WTC11 (cell line): ENCODE results near the gene VEPH1. TPM values are rescaled to one million over a fixed set of nuclear protein-coding genes. Genes with fewer than 3 reads are reported as not detected.

ENCODE experiments used
- ATAC-seq: fragments of 200-7000 bp; cut with Tn5 transposase; 2 replicates; pipeline ENCODE4 v1.10.0; 2021; ENCODE audit warnings: mild to moderate bottlenecking, moderate library complexity
- Bru-seq: library from RNA; stranded (reverse); fragments of 400-500 nt; gene quantifications from one replicate; lab custom pipeline; 2021; lab: Mats Ljungman, UMichigan
- CTCF ChIA-PET: fragments of 300-600 bp; sonication (Branson Sonifier 250); formaldehyde crosslinking; loops from one replicate; lab custom pipeline; 2021; ENCODE audit warnings: antibody characterized with exemption; lab: Charles Lee
- POLR2A ChIA-PET: fragments of 350-600 bp; sonication (Branson Sonifier 250); formaldehyde crosslinking; loops from one replicate; lab custom pipeline; 2021; ENCODE audit warnings: antibody characterized with exemption; lab: Charles Lee
- DNase-seq: peaks from one replicate; pipeline ENCODE4 v3.0.0; 2021; ENCODE audit warnings: low spot score
- H3K27ac Mint-ChIP-seq: 2 replicates; pipeline ENCODE4 v1.8.0; 2021; ENCODE audit warnings: mixed read lengths
- H3K27me3 Mint-ChIP-seq: 2 replicates; pipeline ENCODE4 v1.8.0; 2021; ENCODE audit warnings: low read depth, mild to moderate bottlenecking, moderate library complexity, mixed read lengths
- H3K36me3 Mint-ChIP-seq: 2 replicates; pipeline ENCODE4 v1.8.0; 2021; ENCODE audit warnings: mixed read lengths
- H3K4me1 Mint-ChIP-seq: 2 replicates; pipeline ENCODE4 v1.8.0; 2022; ENCODE audit warnings: mixed read lengths
- H3K4me3 Mint-ChIP-seq: 2 replicates; pipeline ENCODE4 v1.8.0; 2021; ENCODE audit warnings: mild to moderate bottlenecking, moderate library complexity, mixed read lengths
- H3K9me3 Mint-ChIP-seq: 2 replicates; pipeline ENCODE4 v1.8.0; 2021; ENCODE audit warnings: mixed read lengths
- ELF4 ChIP-seq: sonication (generic); formaldehyde crosslinking; IDR thresholded peaks from 2 replicates; pipeline ENCODE4 v1.8.1; 2022; ENCODE audit warnings: low read depth, mild to moderate bottlenecking, moderate library complexity, missing genetic modification reagents
- ESRRA ChIP-seq: sonication (generic); formaldehyde crosslinking; IDR thresholded peaks from 2 replicates; pipeline ENCODE4 v1.8.1; 2022; ENCODE audit warnings: mild to moderate bottlenecking, missing genetic modification reagents, borderline replicate concordance
- GTF2I ChIP-seq: fragments of 250-450 bp; sonication (Bioruptor Pico); conservative IDR thresholded peaks from 2 replicates; pipeline ENCODE4 v1.4.0; 2021; ENCODE audit warnings: mild to moderate bottlenecking
- IRF2 ChIP-seq: sonication (generic); formaldehyde crosslinking; IDR thresholded peaks from 2 replicates; pipeline ENCODE4 v1.8.0; 2022; ENCODE audit warnings: low read depth, missing genetic modification reagents, borderline replicate concordance
- NFATC4 ChIP-seq: fragments of 250-450 bp; sonication (Bioruptor Pico); IDR thresholded peaks from 2 replicates; pipeline ENCODE4 v1.9.0; 2021; ENCODE audit warnings: mild to moderate bottlenecking
- NR1H2 ChIP-seq: sonication (generic); formaldehyde crosslinking; IDR thresholded peaks from 2 replicates; pipeline ENCODE4 v1.9.0; 2021; ENCODE audit warnings: mild to moderate bottlenecking, moderate library complexity, missing genetic modification reagents
- OVOL2 ChIP-seq: fragments of 250-450 bp; sonication (Bioruptor Pico); IDR thresholded peaks from 2 replicates; pipeline ENCODE4 v1.9.0; 2021; ENCODE audit warnings: mild to moderate bottlenecking, borderline replicate concordance
- RELA ChIP-seq: sonication (generic); formaldehyde crosslinking; IDR thresholded peaks from 2 replicates; pipeline ENCODE4 v1.8.1; 2022; ENCODE audit warnings: missing genetic modification reagents, mild to moderate bottlenecking, borderline replicate concordance
- TEAD1 ChIP-seq: sonication (generic); formaldehyde crosslinking; IDR thresholded peaks from 2 replicates; pipeline ENCODE4 v1.8.0; 2022; ENCODE audit warnings: mild to moderate bottlenecking, missing genetic modification reagents
- TP53 ChIP-seq: sonication (generic); formaldehyde crosslinking; IDR thresholded peaks from 2 replicates; pipeline ENCODE4 v1.8.1; 2023; ENCODE audit warnings: mild to moderate bottlenecking, missing genetic modification reagents
- ZBTB21 ChIP-seq: sonication (generic); formaldehyde crosslinking; IDR thresholded peaks from 2 replicates; pipeline ENCODE4 v1.8.1; 2023; ENCODE audit warnings: mild to moderate bottlenecking, missing genetic modification reagents, borderline replicate concordance
- ZNF219 ChIP-seq: sonication (generic); formaldehyde crosslinking; IDR thresholded peaks from 2 replicates; pipeline ENCODE4 v1.8.0; 2023; ENCODE audit warnings: missing genetic modification reagents, mild to moderate bottlenecking, borderline replicate concordance
- ZNF416 ChIP-seq: fragments of 250-450 bp; sonication (Bioruptor Pico); IDR thresholded peaks from 2 replicates; pipeline ENCODE4 v1.9.0; 2021; ENCODE audit warnings: mild to moderate bottlenecking, inconsistent platforms
- ZNF671 ChIP-seq: fragments of 250-450 bp; sonication (Bioruptor Pico); IDR thresholded peaks from 2 replicates; pipeline ENCODE4 v1.8.0; 2021; ENCODE audit warnings: mild to moderate bottlenecking
- long read RNA-seq, 3 experiments: library from RNA in 1 of 3; library from capped mRNA in 1 of 3; library from polyadenylated mRNA in 1 of 3; unstranded in 2 of 3; stranded (forward) in 1 of 3; transcript quantifications; one replicate each; pipeline ENCODE4 v2.0.0, GENCODE V29; 2021
- total RNA-seq: library from RNA; stranded (reverse); gene quantifications from 3 replicates; pipeline ENCODE4 v1.2.3, GENCODE V29; 2021
- TF ChIP-seq, protein P1 (sequence below): fragments of 250-450 bp; sonication (Bioruptor Pico); IDR thresholded peaks from 2 replicates; pipeline ENCODE4 v1.9.0; 2021; ENCODE audit warnings: mild to moderate bottlenecking
- TF ChIP-seq, protein P2 (sequence below): fragments of 200-600 bp; IDR thresholded peaks from 2 replicates; pipeline ENCODE4 v1.8.0; 2022; ENCODE audit warnings: antibody characterized with exemption
- TF ChIP-seq, protein P3 (sequence below): sonication (generic); formaldehyde crosslinking; IDR thresholded peaks from 2 replicates; pipeline ENCODE4 v1.8.1; 2022; ENCODE audit warnings: low read depth, mild to moderate bottlenecking, moderate library complexity, missing genetic modification reagents, borderline replicate concordance
- TF ChIP-seq, protein P4 (sequence below): sonication (generic); formaldehyde crosslinking; IDR thresholded peaks from 2 replicates; pipeline ENCODE4 v1.8.1; 2023; ENCODE audit warnings: mild to moderate bottlenecking, missing genetic modification reagents, moderate library complexity

VEPH1 gene
- total RNA-seq = 9.2 to 10.8 TPM (median 10.1 TPM) in 3 replicates
- percentile 47 among the genes with signal in this experiment for Bru-seq, nascent RNA
- long read RNA-seq, experiment 1, partial matches to known transcripts = 2 of 12 reads
- long read RNA-seq, experiment 1, other reads (novel, unspliced or antisense) = 6 of 12 reads
- long read RNA-seq, experiment 2, partial matches to known transcripts = 2 of 6 reads
- long read RNA-seq, experiment 2, other reads (novel, unspliced or antisense) = 4 of 6 reads
- long read RNA-seq, experiment 3, partial matches to known transcripts = 14 of 25 reads
- long read RNA-seq, experiment 3, other reads (novel, unspliced or antisense) = 11 of 25 reads

DNA sequence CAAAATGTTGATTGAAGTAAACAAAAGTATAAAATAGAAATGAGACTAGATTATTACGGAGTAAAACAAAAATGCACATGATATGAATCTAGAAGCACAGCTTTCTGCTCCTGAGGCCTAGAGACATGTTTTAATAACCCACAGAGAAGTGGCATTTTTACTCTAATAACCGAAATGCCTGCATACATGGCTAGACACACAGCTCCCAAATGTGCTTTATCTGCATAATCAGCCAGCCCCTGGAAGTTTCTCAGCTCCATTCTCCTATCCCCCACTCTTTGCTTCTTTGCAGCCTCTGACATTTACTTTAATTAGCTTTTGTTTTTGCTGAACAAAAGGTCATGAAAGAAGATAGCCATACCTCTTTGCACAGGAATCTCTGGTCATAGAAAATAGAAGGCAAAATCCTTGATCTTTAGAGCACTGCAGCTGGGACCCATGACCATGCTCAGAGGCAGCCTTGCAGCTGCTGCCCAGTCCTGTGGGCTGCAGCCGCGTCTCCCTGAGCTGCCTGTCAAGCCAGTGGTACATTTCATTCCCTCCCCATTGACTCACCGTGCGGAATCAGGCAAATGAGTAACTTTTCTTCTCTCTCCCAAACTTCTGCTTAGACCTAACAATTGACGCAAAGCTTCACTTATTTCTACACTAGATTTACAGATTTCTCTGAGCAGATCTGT is at the start of gene VEPH1:
VEPH1 (minus strand) TSS at position 501 of the 680 bp plus-strand sequence. CDS start 8,067 bp downstream, outside the sequence.
- Mint-ChIP-seq H3K9me3 (peaks cover 4% of the 10 kb centered on the region; the same call in 1 of the 2 replicates), H3K27ac (no peak within 1 kb of the TSS), H3K36me3 (no peaks in the 10 kb centered on the region), H3K4me3 (no peak within 1 kb of the TSS), H3K27me3 (no peaks in the 10 kb centered on the region)
- no peak for TF ChIP-seq NR1H2
- TF ChIP-seq, all 79 proteins: peak for 0
- ChIA-PET CTCF (interaction anchor here (0.6 to 1.1 kb wide), 5 partner anchors 29 to 292 kb away, joined by 3 to 8 read pairs (median 3); no protein-coding TSS in a partner anchor), POLR2A (no interaction called here)
- ATAC-seq (peak; percentile 43), DNase-seq (peak; percentile 24)
- peaks cover 53% of the 10 kb centered on the region for H3K4me1 Mint-ChIP-seq

DNA sequence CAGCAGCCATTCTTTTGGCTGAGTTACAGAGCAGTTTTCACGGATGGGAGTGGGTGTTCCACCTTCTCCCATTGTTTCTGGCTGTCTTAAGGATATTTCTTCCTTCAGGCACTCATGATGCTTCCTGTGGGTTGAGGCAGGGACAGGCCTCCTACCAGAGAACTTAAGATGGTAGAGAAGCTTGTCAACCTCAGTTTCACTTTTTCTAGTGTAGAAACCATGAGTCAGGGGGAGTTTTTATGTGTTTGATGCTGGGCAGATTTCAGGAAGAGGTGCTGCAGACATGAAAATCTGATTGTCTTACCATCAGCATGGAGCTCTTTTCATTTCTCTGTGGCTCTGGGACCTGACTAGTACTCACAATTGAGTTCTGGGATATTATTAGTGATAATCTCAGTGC is 48.7 kb upstream of the VEPH1 start:
- POLR2A ChIA-PET = no interaction called here
- Mint-ChIP-seq H3K4me1 (no peaks in the 10 kb centered on the region), H3K9me3 (peaks cover 4% of the 10 kb centered on the region; the same call in 1 of the 2 replicates), H3K4me3 (no peak overlapping the region), H3K27ac (no peak overlapping the region), H3K27me3 (no peaks in the 10 kb centered on the region)
- DNase-seq = no peak
- TF ChIP-seq ELF4 (CRISPR knock-in tag) = no peak
- TF ChIP-seq NFATC4 (CRISPR knock-in tag) = no peak
- TF ChIP-seq, protein P1, sequence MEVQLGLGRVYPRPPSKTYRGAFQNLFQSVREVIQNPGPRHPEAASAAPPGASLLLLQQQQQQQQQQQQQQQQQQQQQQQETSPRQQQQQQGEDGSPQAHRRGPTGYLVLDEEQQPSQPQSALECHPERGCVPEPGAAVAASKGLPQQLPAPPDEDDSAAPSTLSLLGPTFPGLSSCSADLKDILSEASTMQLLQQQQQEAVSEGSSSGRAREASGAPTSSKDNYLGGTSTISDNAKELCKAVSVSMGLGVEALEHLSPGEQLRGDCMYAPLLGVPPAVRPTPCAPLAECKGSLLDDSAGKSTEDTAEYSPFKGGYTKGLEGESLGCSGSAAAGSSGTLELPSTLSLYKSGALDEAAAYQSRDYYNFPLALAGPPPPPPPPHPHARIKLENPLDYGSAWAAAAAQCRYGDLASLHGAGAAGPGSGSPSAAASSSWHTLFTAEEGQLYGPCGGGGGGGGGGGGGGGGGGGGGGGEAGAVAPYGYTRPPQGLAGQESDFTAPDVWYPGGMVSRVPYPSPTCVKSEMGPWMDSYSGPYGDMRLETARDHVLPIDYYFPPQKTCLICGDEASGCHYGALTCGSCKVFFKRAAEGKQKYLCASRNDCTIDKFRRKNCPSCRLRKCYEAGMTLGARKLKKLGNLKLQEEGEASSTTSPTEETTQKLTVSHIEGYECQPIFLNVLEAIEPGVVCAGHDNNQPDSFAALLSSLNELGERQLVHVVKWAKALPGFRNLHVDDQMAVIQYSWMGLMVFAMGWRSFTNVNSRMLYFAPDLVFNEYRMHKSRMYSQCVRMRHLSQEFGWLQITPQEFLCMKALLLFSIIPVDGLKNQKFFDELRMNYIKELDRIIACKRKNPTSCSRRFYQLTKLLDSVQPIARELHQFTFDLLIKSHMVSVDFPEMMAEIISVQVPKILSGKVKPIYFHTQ (CRISPR knock-in tag) = no peak
- no peak for TF ChIP-seq GTF2I (CRISPR knock-in tag)
- TF ChIP-seq ZNF219 (CRISPR knock-in tag) = no peak
- no peak for TF ChIP-seq NR1H2
- no peak for TF ChIP-seq ZNF671 (CRISPR knock-in tag)
- TF ChIP-seq, protein P2, sequence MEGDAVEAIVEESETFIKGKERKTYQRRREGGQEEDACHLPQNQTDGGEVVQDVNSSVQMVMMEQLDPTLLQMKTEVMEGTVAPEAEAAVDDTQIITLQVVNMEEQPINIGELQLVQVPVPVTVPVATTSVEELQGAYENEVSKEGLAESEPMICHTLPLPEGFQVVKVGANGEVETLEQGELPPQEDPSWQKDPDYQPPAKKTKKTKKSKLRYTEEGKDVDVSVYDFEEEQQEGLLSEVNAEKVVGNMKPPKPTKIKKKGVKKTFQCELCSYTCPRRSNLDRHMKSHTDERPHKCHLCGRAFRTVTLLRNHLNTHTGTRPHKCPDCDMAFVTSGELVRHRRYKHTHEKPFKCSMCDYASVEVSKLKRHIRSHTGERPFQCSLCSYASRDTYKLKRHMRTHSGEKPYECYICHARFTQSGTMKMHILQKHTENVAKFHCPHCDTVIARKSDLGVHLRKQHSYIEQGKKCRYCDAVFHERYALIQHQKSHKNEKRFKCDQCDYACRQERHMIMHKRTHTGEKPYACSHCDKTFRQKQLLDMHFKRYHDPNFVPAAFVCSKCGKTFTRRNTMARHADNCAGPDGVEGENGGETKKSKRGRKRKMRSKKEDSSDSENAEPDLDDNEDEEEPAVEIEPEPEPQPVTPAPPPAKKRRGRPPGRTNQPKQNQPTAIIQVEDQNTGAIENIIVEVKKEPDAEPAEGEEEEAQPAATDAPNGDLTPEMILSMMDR = no peak
- no peak for TF ChIP-seq OVOL2
- no peak for TF ChIP-seq ZBTB21 (CRISPR knock-in tag)
- TF ChIP-seq IRF2 = no peak
- TF ChIP-seq, protein P3, sequence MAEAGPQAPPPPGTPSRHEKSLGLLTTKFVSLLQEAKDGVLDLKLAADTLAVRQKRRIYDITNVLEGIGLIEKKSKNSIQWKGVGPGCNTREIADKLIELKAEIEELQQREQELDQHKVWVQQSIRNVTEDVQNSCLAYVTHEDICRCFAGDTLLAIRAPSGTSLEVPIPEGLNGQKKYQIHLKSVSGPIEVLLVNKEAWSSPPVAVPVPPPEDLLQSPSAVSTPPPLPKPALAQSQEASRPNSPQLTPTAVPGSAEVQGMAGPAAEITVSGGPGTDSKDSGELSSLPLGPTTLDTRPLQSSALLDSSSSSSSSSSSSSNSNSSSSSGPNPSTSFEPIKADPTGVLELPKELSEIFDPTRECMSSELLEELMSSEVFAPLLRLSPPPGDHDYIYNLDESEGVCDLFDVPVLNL (CRISPR knock-in tag) = no peak
- TF ChIP-seq TP53 (CRISPR knock-in tag) = no peak
- TF ChIP-seq RELA (CRISPR knock-in tag) = no peak
- no peak for TF ChIP-seq ZNF416 (CRISPR knock-in tag)
- TF ChIP-seq TEAD1 (CRISPR knock-in tag) = no peak
- TF ChIP-seq, protein P4, sequence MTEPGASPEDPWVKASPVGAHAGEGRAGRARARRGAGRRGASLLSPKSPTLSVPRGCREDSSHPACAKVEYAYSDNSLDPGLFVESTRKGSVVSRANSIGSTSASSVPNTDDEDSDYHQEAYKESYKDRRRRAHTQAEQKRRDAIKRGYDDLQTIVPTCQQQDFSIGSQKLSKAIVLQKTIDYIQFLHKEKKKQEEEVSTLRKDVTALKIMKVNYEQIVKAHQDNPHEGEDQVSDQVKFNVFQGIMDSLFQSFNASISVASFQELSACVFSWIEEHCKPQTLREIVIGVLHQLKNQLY = no peak
- TF ChIP-seq ESRRA = no peak
- TF ChIP-seq, all 79 proteins: peak for 0
- H3K36me3 Mint-ChIP-seq = no peaks in the 10 kb centered on the region
- ATAC-seq = no peak
- CTCF ChIA-PET = interaction anchor here (2.1 kb wide), 1 partner anchor 9 kb away, joined by 7 read pairs; no protein-coding TSS in a partner anchor
